ENCODE data around the gene ENTREP1. TPM values are rescaled to one million over a fixed set of nuclear protein-coding genes. Genes with fewer than 3 reads are reported as not detected.

ENTREP1 gene
- total RNA-seq, 1 experiment from 2014 or later = 0.78 TPM

Other genes with a start within 250 kb of the ENTREP1 start
- 81.1 and 84.6 TPM in 2 replicates for gene TJP2, start 150.9 kb upstream of the ENTREP1 start, total RNA-seq (2014; rRNA removed; shearing (Covaris generic))